Heart left ventricle (tissue), 13 donors: ENCODE measurements around the gene TNS3.

Experiments
- CTCF ChIP-seq, 12 donors: fragments of 200-600 bp; sonication (generic) in 4 of 12; IDR thresholded peaks; one replicate each; pipeline versions ENCODE4 v1.5.0 to v1.8.0; 2018 to 2022; ENCODE audit warnings: antibody characterized with exemption in 12 of 12, mild to moderate bottlenecking in 5 of 12
- POLR2A ChIP-seq, 2 donors: fragments of 450-650 bp; IDR thresholded peaks; one replicate each; pipeline ENCODE4 v1.6.1; 2017; ENCODE audit warnings: antibody characterized with exemption in 2 of 2, mild to moderate bottlenecking in 2 of 2, moderate library complexity in 2 of 2
- donor health status: ischemic (EF 13 %, LVEDD 7.1; RV severe dilation, severe dysfunction).
- donor health status: DM: no; HTN: yes; CAD: no.
- donor health status: DM: no; HTN: no; CAD: no.
- donor health status: ischemic (EF 25% LVEDD 6.9; RV normal size, moderate dysfunction).
- donor health status: ischemic (EF 25% LVEDD 5.7; RV mildly dilated, moderate dysfunction).
- donor health status: ischemic (EF 35%, LVEDD 5.7; RV mildly dilated, moderate dysfunction).
- donor health status: nonischemic (EF 11% LVEDD 7.7; RV severe dilation, severe dysfunction).
- donor health status: DM: yes; HTN: yes; CAD: no.
- donor health status: PGD.
- donor health status: ischemic (EF 29% LVEDD 5.4; RV normal size, mild dysfunction).
- donor health status: nonischemic (EF 23%, LVEDD 6.1; RV moderate dilation, normal function).

- TF ChIP-seq CTCF (IDR thresholded peaks at IDR 0.05) (no peak), POLR2A (IDR thresholded peaks at IDR 0.05) (no peak)
Observed at GRCh38 chr7:47521816-47522561, 59.9 kb downstream of the TNS3 start.
